SK-N-SH (cell line): ENCODE measurements around the gene EPB41L1. TPM values are rescaled to one million over a fixed set of nuclear protein-coding genes. Genes with fewer than 3 reads are reported as not detected.

Experiments
- CTCF ChIA-PET: fragments of 300-600, 350-600 bp; formaldehyde crosslinking; extraction: SDS; loops from one replicate; lab custom pipeline; 2021; lab: Yijun Ruan, JAX
- POLR2A ChIA-PET: fragments of 350-600 bp; sonication (Branson Sonifier 250); formaldehyde crosslinking; extraction: SDS; loops from one replicate; lab custom pipeline; 2020; ENCODE audit warnings: antibody characterized with exemption, inconsistent platforms; lab: Yijun Ruan, JAX
- DNase-seq: peaks from one replicate; pipeline ENCODE4 v3.0.0; 2012
- H2AFZ ChIP-seq: fragments of 200-600 bp; sonication (generic); 2 replicates; pipeline ENCODE4 v1.8.1; 2016; ENCODE audit warnings: antibody characterized with exemption, mild to moderate bottlenecking, low read depth
- H3F3A ChIP-seq: fragments of 200-600 bp; sonication (generic); replicated peaks from 2 replicates; pipeline ENCODE3; 2016; ENCODE audit warnings: antibody characterized with exemption, mild to moderate bottlenecking; ENCODE audit not compliant: insufficient read depth
- H3K27ac ChIP-seq, 2 experiments: fragments of 200-500 bp in 1 of 2; fragments of 200-600 bp in 1 of 2; sonication (Bioruptor generic) in 1 of 2; sonication (generic), shearing (Covaris generic) in 1 of 2; 2 replicates each; pipeline versions ENCODE4 v1.5.1 to v1.6.1; 2014 to 2016; ENCODE audit warnings: low read depth in 2 of 2, inconsistent platforms in 1 of 2, low read length in 1 of 2, mild to moderate bottlenecking in 1 of 2, mixed read lengths in 1 of 2
- H3K27me3 ChIP-seq: fragments of 200-600 bp; sonication (generic), shearing (Covaris generic); 2 replicates; pipeline ENCODE4 v1.6.1; 2016; ENCODE audit warnings: mixed run types; ENCODE audit not compliant: insufficient read depth
- H3K36me3 ChIP-seq, 2 experiments: fragments of 200-500 bp in 1 of 2; fragments of 200-600 bp in 1 of 2; sonication (Bioruptor generic) in 1 of 2; sonication (generic) in 1 of 2; replicated peaks in 1 of 2; 2 replicates each; pipeline versions ENCODE3 to v1.5.1; 2014 to 2016; ENCODE audit warnings: low read length in 1 of 2, mild to moderate bottlenecking in 1 of 2; ENCODE audit not compliant: insufficient read depth in 2 of 2, control insufficient read depth in 1 of 2
- H3K4me1 ChIP-seq, 2 experiments: fragments of 200-500 bp in 1 of 2; fragments of 200-600 bp in 1 of 2; sonication (Bioruptor generic) in 1 of 2; sonication (generic), shearing (Covaris generic) in 1 of 2; 2 replicates each; pipeline versions ENCODE4 v1.5.1 to v1.6.1; 2014 to 2016; ENCODE audit warnings: low read depth in 1 of 2, low read length in 1 of 2, mixed run types in 1 of 2; ENCODE audit not compliant: insufficient read depth in 2 of 2, control insufficient read depth in 1 of 2
- H3K4me2 ChIP-seq: fragments of 200-600 bp; sonication (generic), shearing (Covaris generic); 2 replicates; pipeline ENCODE4 v1.6.1; 2017; ENCODE audit warnings: mixed run types
- H3K4me3 ChIP-seq, 2 experiments: fragments of 200-500 bp in 1 of 2; fragments of 200-600 bp in 1 of 2; sonication (Bioruptor generic) in 1 of 2; sonication (generic), shearing (Covaris generic) in 1 of 2; 2 replicates each; pipeline versions ENCODE4 v1.5.1 to v1.8.1; 2014 to 2016; ENCODE audit warnings: low read depth in 2 of 2, inconsistent platforms in 1 of 2, low read length in 1 of 2, mild to moderate bottlenecking in 1 of 2, mixed read lengths in 1 of 2, moderate library complexity in 1 of 2
- H3K79me2 ChIP-seq: fragments of 200-600 bp; sonication (generic); 2 replicates; pipeline ENCODE4 v1.8.1; 2017; ENCODE audit warnings: mild to moderate bottlenecking; ENCODE audit not compliant: insufficient read depth
- H3K9ac ChIP-seq: fragments of 200-600 bp; sonication (generic); 2 replicates; pipeline ENCODE4 v1.6.1; 2017; ENCODE audit warnings: mixed run types
- H3K9me2 ChIP-seq: fragments of 200-600 bp; sonication (generic); 2 replicates; pipeline ENCODE4 v1.6.1; 2017; ENCODE audit warnings: mixed run types
- H3K9me3 ChIP-seq: fragments of 200-600 bp; sonication (generic); 2 replicates; pipeline ENCODE4 v1.6.1; 2017; ENCODE audit warnings: mixed run types, mild to moderate bottlenecking, moderate library complexity
- H4K20me1 ChIP-seq: fragments of 200-600 bp; sonication (generic); 2 replicates; pipeline ENCODE4 v1.6.1; 2017; ENCODE audit warnings: mild to moderate bottlenecking, mixed run types; ENCODE audit not compliant: insufficient read depth
- EZH2phosphoT487 ChIP-seq: fragments of 200-600 bp; sonication (generic); IDR thresholded peaks from 2 replicates; pipeline ENCODE4 v1.6.1; 2017; ENCODE audit warnings: low read depth, mixed run types, mild to moderate bottlenecking, antibody characterized with exemption, moderate library complexity, borderline replicate concordance
- FOXM1 ChIP-seq: IDR thresholded peaks from 2 replicates; pipeline ENCODE4 v1.4.0; 2012; ENCODE audit warnings: low read depth, mild to moderate bottlenecking
- GABPA ChIP-seq: IDR thresholded peaks from 2 replicates; pipeline ENCODE4 v1.4.0; 2012; ENCODE audit warnings: low read depth, mild to moderate bottlenecking
- JUND ChIP-seq: IDR thresholded peaks from 2 replicates; pipeline ENCODE4 v1.4.0; 2012
- MXI1 ChIP-seq: IDR thresholded peaks from 2 replicates; pipeline ENCODE4 v1.6.1; 2012; ENCODE audit warnings: mild to moderate bottlenecking, low read depth, low read length, improper control_type of control experiment
- NFIC ChIP-seq: IDR thresholded peaks from 2 replicates; pipeline ENCODE4 v1.4.0; 2012; ENCODE audit warnings: borderline replicate concordance
- NRF1 ChIP-seq: IDR thresholded peaks from 2 replicates; pipeline ENCODE4 v1.6.1; 2012; ENCODE audit warnings: low read depth, mild to moderate bottlenecking, low read length
- RAD21 ChIP-seq: IDR thresholded peaks from 2 replicates; pipeline ENCODE4 v1.6.1; 2012; ENCODE audit warnings: mild to moderate bottlenecking, low read length
- SIN3A ChIP-seq: IDR thresholded peaks from 2 replicates; pipeline ENCODE4 v1.6.1; 2012; ENCODE audit warnings: low read depth, mild to moderate bottlenecking, low read length, moderate library complexity, borderline replicate concordance
- SMC3 ChIP-seq: IDR thresholded peaks from 2 replicates; pipeline ENCODE4 v1.6.1; 2012; ENCODE audit warnings: low read depth, low read length, improper control_type of control experiment
- TAF1 ChIP-seq: IDR thresholded peaks from 2 replicates; pipeline ENCODE4 v1.6.1; 2012; ENCODE audit warnings: low read depth, mild to moderate bottlenecking, low read length, moderate library complexity, borderline replicate concordance
- TEAD4 ChIP-seq: IDR thresholded peaks from 2 replicates; pipeline ENCODE4 v1.4.0; 2012; ENCODE audit warnings: mild to moderate bottlenecking, borderline replicate concordance; ENCODE audit not compliant: insufficient read depth
- WGBS: methylation state at CpG from one replicate; pipeline ENCODE4 v1.1.6; 2017; ENCODE audit warnings: low lambda C conversion rate; 5-methylcytosine and 5-hydroxymethylcytosine counted together
- polyA plus RNA-seq, 3 experiments: library from polyadenylated mRNA; depleted of rRNA; stranded (reverse); fragments of >200 nt; gene quantifications; 2 replicates each; pipeline ENCODE4 v1.2.3, GENCODE V29; 2012
- TF ChIP-seq, protein P1 (sequence below): IDR thresholded peaks from 2 replicates; pipeline ENCODE4 v1.4.0; 2012; ENCODE audit warnings: low read depth, borderline replicate concordance
- TF ChIP-seq, protein P2 (sequence below): IDR thresholded peaks from 2 replicates; pipeline ENCODE4; 2012
- TF ChIP-seq, protein P3 (sequence below): fragments of 200-600 bp; sonication (generic); IDR thresholded peaks from 2 replicates; pipeline ENCODE4 v1.6.1; 2017; ENCODE audit warnings: antibody characterized with exemption, mild to moderate bottlenecking, moderate library complexity

The EPB41L1 gene
- polyA plus RNA-seq, 1 of the 3 experiments (the other 2 are of a cell fraction) = 26.1 TPM

DNA sequence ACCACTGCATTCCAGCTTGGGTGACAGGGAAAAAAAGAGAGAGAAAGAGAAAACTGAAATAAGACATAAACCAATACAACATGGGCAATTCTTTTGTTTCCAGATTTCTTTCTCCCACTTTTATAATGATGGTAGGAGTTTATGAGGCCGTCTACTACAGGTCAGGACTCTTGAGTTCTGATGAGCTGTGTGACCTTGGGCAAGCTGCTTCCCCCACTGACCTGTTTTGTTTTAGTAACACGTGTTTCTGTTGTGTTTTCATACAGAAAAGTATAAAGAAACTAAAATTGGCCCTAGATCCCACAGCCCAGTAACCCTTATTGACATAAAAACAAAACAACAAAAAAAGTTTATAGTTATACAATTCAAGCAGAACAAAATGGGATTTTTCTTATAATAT lies 58.8 kb downstream of the EPB41L1 start:
- TF ChIP-seq NRF1 (no peak), TAF1 (no peak), FOXM1 (no peak), JUND (no peak), MXI1 (no peak), NFIC (no peak), EZH2phosphoT487 (no peak), TEAD4 (no peak)
- TF ChIP-seq, protein P1, sequence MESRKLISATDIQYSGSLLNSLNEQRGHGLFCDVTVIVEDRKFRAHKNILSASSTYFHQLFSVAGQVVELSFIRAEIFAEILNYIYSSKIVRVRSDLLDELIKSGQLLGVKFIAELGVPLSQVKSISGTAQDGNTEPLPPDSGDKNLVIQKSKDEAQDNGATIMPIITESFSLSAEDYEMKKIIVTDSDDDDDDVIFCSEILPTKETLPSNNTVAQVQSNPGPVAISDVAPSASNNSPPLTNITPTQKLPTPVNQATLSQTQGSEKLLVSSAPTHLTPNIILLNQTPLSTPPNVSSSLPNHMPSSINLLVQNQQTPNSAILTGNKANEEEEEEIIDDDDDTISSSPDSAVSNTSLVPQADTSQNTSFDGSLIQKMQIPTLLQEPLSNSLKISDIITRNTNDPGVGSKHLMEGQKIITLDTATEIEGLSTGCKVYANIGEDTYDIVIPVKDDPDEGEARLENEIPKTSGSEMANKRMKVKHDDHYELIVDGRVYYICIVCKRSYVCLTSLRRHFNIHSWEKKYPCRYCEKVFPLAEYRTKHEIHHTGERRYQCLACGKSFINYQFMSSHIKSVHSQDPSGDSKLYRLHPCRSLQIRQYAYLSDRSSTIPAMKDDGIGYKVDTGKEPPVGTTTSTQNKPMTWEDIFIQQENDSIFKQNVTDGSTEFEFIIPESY = no peak
- TF ChIP-seq, protein P2, sequence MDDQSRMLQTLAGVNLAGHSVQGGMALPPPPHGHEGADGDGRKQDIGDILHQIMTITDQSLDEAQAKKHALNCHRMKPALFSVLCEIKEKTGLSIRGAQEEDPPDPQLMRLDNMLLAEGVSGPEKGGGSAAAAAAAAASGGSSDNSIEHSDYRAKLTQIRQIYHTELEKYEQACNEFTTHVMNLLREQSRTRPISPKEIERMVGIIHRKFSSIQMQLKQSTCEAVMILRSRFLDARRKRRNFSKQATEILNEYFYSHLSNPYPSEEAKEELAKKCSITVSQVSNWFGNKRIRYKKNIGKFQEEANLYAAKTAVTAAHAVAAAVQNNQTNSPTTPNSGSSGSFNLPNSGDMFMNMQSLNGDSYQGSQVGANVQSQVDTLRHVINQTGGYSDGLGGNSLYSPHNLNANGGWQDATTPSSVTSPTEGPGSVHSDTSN = no peak
- TF ChIP-seq, all 33 proteins: peak for 0
- POLR2A ChIA-PET = interaction anchor here (0.7 to 1.0 kb wide), 2 partner anchors 18 to 209 kb away, joined by 3 read pairs; no protein-coding TSS in a partner anchor

DNA sequence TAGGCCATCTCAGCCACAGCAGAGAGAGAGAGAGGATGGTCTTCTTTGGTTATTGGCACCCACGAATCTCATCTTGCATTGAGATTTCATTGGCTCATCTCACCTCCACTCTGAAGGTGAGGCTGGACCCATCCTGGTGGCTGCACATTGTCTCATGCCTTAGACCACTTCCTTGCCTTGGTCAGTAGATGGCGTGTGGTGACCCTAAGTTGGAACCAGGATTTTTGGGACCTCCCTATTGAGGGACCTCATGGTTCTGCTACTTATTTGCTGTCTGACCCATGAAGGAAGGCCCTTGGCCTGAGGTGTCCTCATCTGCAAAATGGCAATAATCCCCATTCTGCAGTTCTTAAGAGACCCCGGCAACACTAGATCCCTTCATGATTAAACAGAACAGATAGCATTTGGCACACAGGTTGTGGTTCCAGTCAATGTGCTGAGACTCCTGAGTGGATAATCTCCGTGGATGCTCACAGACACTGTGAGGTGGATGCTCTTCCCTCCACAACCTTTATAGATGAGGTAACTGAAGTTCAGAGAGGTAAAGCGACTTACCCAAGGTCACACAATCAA lies 60.2 kb downstream of the EPB41L1 start:
- no peaks in the 10 kb centered on the region for H3F3A ChIP-seq
- H3K27ac ChIP-seq = no peak overlapping the region
- peak; percentile 71 for DNase-seq
- H3K9me2 ChIP-seq = no peaks in the 10 kb centered on the region
- no peak overlapping the region for H2AFZ ChIP-seq
- no peaks in the 10 kb centered on the region for H4K20me1 ChIP-seq
- H3K27me3 ChIP-seq = no peaks in the 10 kb centered on the region
- no peak overlapping the region; a peak in 1 of 4 replicates for H3K4me3 ChIP-seq
- ChIA-PET CTCF (interaction anchor here (1.3 to 16.0 kb wide), 7 partner anchors 12 to 231 kb away, joined by 3 to 219 read pairs (median 11); no protein-coding TSS in a partner anchor), POLR2A (no interaction called here)
- H3K4me2 ChIP-seq = no peak overlapping the region
- no peaks in the 10 kb centered on the region for H3K9me3 ChIP-seq
- H3K4me1 ChIP-seq = no peaks in the 10 kb centered on the region
- peaks cover 0 to 19% of the 10 kb centered on the region in 2 experiments for H3K36me3 ChIP-seq
- peak; percentile 57 for TF ChIP-seq SMC3
- TF ChIP-seq, protein P3, sequence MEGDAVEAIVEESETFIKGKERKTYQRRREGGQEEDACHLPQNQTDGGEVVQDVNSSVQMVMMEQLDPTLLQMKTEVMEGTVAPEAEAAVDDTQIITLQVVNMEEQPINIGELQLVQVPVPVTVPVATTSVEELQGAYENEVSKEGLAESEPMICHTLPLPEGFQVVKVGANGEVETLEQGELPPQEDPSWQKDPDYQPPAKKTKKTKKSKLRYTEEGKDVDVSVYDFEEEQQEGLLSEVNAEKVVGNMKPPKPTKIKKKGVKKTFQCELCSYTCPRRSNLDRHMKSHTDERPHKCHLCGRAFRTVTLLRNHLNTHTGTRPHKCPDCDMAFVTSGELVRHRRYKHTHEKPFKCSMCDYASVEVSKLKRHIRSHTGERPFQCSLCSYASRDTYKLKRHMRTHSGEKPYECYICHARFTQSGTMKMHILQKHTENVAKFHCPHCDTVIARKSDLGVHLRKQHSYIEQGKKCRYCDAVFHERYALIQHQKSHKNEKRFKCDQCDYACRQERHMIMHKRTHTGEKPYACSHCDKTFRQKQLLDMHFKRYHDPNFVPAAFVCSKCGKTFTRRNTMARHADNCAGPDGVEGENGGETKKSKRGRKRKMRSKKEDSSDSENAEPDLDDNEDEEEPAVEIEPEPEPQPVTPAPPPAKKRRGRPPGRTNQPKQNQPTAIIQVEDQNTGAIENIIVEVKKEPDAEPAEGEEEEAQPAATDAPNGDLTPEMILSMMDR = peak; percentile 62
- TF ChIP-seq RAD21 = peak; percentile 76
- TF ChIP-seq SIN3A = no peak
- no peak for TF ChIP-seq NRF1
- no peak for TF ChIP-seq GABPA
- H3K79me2 ChIP-seq = no peaks in the 10 kb centered on the region
- WGBS = 59% methylated on average over 5 of the region's 5 CpGs
- H3K9ac ChIP-seq = no peak overlapping the region

More for the DNA sequence above, 58.8 kb downstream of the EPB41L1 start:
- peaks cover 0 to 15% of the 10 kb centered on the region in 2 experiments for H3K36me3 ChIP-seq
- no peaks in the 10 kb centered on the region for H3K79me2 ChIP-seq
- no peaks in the 10 kb centered on the region for H3K9me3 ChIP-seq
- H3K4me1 ChIP-seq = no peaks in the 10 kb centered on the region
- CTCF ChIA-PET = interaction anchor here (0.7 to 16.0 kb wide), 9 partner anchors 11 to 232 kb away, joined by 3 to 219 read pairs (median 4); no protein-coding TSS in a partner anchor
- H3K9me2 ChIP-seq = no peaks in the 10 kb centered on the region
- H3K27me3 ChIP-seq = no peaks in the 10 kb centered on the region
- H3F3A ChIP-seq = no peaks in the 10 kb centered on the region
- 61% methylated on average over 2 of the region's 2 CpGs for WGBS
- H3K4me3 ChIP-seq = no peak overlapping the region
- no peak overlapping the region for H3K27ac ChIP-seq
- H3K9ac ChIP-seq = no peak overlapping the region
- no peak overlapping the region for H2AFZ ChIP-seq
- no peak overlapping the region for H3K4me2 ChIP-seq
- no peaks in the 10 kb centered on the region for H4K20me1 ChIP-seq
- no peak for DNase-seq
